Coronary artery (tissue), 2 donors: ENCODE data around the gene PRR29.

Experiments used
- DNase-seq: peaks from one replicate; pipeline ENCODE4 v3.0.0-alpha.2; 2017; ENCODE audit warnings: low spot score
- H3K27ac ChIP-seq, 2 donors: fragments of 200-600 bp; sonication (generic); one replicate each; pipeline ENCODE4 v1.5.1; 2016 to 2019
- H3K4me3 ChIP-seq: fragments of 200-600 bp; sonication (generic); 2 replicates; pipeline ENCODE4 v1.5.1; 2016; ENCODE audit warnings: mild to moderate bottlenecking, moderate library complexity
- TF ChIP-seq, protein P1 (sequence below): fragments of 200-600 bp; sonication (generic); IDR thresholded peaks from one replicate; pipeline ENCODE4 v1.5.1; 2019; ENCODE audit warnings: antibody characterized with exemption

The PRR29 gene

DNA sequence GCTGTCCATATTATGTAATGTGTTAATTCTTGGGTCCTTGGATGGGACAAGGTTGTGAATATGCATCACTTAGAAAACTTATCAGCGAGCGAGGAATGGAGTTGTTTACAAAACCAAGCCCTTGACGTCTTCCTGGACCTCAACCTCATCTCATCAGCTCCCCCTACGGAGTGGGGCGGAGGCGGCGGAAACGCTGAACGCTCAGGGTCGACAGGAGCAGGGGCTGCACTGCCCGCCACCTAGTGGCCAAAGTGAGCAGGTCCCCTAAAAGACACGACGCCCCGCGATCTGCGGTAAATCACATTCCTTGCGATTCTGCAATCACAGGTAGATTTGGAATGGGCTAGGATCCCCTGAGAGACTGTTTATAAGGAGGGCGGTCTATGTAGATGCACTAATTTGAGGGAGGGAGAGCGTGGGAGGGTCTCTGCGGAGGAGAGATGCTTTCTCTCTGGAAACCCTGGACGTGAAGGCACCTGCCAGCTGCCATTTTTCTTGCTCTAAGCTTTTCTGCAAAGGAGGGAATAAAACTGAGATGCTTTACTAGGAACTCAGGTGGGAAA, 27.7 kb downstream of the PRR29 start:
- no peak for DNase-seq
- peak overlapping the region; percentile 56 for H3K4me3 ChIP-seq
- TF ChIP-seq, protein P1, sequence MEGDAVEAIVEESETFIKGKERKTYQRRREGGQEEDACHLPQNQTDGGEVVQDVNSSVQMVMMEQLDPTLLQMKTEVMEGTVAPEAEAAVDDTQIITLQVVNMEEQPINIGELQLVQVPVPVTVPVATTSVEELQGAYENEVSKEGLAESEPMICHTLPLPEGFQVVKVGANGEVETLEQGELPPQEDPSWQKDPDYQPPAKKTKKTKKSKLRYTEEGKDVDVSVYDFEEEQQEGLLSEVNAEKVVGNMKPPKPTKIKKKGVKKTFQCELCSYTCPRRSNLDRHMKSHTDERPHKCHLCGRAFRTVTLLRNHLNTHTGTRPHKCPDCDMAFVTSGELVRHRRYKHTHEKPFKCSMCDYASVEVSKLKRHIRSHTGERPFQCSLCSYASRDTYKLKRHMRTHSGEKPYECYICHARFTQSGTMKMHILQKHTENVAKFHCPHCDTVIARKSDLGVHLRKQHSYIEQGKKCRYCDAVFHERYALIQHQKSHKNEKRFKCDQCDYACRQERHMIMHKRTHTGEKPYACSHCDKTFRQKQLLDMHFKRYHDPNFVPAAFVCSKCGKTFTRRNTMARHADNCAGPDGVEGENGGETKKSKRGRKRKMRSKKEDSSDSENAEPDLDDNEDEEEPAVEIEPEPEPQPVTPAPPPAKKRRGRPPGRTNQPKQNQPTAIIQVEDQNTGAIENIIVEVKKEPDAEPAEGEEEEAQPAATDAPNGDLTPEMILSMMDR = peak; percentile 81
- H3K27ac ChIP-seq = peak overlapping the region in 1 of 2 donors; percentile 52

DNA sequence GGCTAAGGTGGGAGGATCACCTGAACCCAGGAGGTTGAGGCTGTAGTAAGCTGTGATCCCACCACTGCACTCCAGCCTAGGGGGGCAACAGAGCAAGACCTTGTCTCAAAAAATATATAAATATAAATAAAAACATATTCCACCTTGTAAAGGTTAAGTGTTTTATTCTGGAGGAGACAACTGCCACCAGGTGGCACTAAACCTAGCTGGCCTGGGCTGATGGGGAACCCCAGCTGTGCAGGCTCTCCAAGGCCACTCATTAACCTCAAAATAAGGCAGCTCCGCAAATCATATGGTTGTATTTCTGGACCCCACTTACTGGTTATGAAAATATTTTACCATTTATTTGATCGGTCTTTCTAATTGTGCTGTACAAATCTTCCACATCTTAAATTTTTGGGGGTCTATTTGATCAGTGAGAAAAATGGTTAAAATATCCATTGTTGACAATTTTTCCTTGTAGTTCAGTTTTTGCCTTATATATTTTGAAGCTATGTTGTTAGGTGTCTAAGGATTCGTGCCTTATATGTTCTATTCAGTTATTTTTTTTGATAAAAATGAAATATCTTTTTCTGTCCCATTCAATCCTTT, 30.8 kb downstream of the PRR29 start:
- no peak for DNase-seq
- TF ChIP-seq, protein P1 = peak; percentile 61
- Histone ChIP-seq H3K4me3 (no peak overlapping the region), H3K27ac (no peak overlapping the region)

DNA sequence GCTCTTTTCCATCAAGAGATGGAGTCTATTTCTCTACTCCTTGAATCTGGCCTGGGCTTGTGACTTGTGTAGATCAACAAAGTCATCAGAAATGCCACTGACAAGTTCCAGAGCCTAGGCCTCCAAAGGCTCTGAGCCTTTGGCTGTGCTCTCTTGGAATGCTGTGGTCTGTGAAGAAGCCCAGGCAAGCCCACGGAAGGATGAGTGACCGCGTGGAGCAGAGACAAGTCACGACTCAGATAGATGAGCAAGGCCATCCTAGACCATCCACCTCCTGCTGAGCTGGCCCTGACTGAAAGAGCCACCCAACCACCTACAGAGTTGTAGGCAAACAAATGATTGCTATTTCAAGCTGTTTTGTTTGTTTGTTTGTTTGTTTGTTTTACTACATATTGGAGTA, 33.9 kb downstream of the PRR29 start:
- no peak overlapping the region for H3K4me3 ChIP-seq
- DNase-seq = no peak

DNA sequence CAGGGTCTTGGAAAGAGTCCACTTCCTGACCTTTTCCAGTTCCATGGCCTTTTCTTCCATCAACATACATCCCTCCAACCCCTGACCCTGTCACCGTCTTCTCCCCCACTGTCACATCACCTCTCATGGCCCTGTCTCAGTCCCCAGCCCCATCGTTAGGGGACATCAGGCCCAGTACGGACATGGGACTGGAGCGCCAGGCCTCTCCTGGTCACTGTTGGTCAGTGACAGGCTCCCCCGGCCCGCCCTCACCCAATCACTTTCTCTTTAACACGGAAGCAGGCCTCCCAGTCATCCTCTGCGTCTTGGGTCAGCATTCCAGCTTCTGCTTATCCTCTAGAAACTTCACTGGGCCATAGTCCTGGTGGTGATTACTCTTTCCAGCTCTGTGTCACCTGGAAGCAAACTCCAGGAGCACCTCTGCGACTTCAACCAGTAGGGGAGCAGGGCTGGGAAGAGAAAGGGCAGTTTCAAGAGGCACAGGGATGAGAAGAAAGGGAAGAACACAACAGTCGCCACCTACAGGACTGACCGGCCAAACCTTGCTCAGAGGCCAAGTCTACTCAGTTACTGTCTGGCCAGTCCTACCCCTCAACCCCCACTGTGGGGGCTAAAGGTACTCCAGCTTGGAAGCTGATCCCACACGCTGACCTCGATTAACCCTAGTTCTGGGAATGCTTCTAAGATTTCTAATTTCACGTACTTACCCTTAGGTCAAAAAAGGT, 38.2 kb downstream of the PRR29 start:
- DNase-seq = no peak
- TF ChIP-seq, protein P1 = no peak
- Histone ChIP-seq H3K4me3 (no peak overlapping the region), H3K27ac (no peak overlapping the region)

More for the DNA sequence above, 33.9 kb downstream of the PRR29 start:
- TF ChIP-seq, protein P1 = no peak
- no peak overlapping the region for H3K27ac ChIP-seq

DNA sequence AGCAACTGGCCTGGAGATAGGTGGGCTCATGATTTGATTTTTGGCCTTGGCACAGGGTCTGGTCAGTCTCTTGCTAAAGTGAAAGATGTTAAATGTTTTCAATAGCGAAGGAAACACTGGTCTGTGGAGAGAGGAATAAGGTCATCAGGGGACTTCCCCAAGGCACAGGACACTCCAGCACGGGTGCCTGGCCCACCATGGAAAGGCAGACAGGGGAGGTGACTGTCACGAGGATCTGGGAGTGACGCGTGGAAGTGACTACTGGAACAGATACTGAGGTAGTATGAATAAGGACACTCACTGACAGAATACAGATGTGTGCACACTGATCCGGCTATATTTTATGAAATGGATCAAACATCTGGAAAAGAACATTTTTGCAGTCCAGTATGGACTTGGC, 39.0 kb downstream of the PRR29 start:
- H3K27ac ChIP-seq = no peak overlapping the region
- no peak overlapping the region for H3K4me3 ChIP-seq
- TF ChIP-seq, protein P1 = no peak
- no peak for DNase-seq

DNA sequence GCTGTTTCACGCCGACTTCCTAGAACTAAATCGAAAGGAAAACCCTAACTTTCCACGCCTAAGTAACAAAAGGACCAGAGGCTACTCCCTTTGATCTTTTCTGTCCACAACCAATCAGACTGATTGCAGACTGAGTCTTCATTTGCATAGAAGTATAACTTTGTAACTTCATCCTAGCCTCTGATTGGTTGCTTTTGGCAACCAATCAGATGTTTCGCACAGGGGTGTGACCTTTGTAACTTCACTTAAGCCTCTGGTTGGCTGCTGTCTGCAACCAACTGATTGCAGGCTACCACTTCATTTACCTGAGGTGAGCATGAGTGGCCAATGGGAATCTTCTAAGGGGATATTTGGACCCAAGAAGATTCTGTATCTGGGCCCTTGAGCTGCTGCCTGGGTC, 39.7 kb downstream of the PRR29 start:
- TF ChIP-seq, protein P1 = no peak
- no peak overlapping the region for H3K27ac ChIP-seq
- no peak for DNase-seq
- H3K4me3 ChIP-seq = no peak overlapping the region
